HG03108 (cell line): ENCODE measurements around the gene ATXN7L1.
"Not testable (repeated sequence)": the region's sequence is repeated elsewhere in the genome, so short reads cannot be mapped to it uniquely, and the experiment has no call there.

Experiments used
- ATAC-seq: cut with Tn5 transposase; IDR thresholded peaks from one replicate; pipeline ENCODE4 v1.9.1; 2021; ENCODE audit warnings: moderate library complexity; ENCODE audit not compliant: unreplicated experiment

ATXN7L1 gene

DNA sequence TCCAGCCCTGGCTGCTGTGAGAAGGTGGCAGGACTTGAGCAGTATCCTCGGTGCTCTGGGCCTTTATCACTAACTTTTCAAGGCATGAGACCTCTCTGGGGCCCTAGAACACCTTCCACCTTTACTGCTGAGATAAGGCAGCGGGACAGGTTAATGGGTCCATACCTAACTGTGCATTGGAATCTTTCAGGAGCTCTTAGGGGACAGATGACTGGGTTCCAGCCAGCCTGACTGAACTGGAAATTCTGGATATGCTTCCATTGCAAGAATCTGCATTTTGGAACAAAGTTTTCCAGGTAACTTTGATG, 73.0 kb downstream of the ATXN7L1 start:
- no peak for ATAC-seq

DNA sequence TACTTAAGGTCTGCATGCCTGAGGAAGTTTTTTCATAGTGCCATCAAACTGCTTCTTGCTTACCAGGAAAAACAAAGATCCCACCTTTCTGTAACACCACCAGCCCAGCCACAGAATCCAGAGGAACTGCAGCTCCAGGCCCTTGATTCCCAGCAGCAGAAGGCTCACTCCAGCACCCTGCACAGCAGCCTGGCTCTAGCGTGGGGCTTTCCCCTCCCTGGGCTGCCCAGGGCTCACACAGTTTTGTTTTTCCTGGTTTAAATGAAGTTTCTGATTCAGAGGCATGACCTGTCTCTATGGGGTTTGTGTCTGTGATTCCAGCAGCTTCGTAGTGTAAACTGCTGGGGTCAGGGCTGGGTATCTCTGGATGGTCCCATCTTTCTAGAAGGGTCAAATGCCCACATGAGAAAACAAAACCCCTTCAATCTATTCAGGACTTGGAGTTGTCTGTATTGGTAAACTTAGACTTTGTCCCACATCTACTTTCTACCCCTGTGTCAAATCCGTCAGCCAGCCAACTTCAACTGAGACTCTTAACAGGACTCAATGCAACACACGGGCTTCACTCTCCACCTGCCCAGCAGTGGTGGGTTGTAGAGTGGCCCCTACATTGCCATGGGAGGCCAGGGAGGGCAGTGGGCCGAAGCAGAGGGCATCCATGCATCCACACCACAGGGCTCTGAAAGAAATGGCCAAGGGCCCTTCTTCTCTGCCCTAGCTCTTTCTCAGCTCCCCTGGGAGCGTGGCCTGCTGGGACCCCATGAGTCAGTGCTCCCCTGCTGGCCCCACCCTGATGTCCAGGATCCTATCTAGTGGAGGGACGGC, 73.6 kb downstream of the ATXN7L1 start:
- no peak for ATAC-seq

DNA sequence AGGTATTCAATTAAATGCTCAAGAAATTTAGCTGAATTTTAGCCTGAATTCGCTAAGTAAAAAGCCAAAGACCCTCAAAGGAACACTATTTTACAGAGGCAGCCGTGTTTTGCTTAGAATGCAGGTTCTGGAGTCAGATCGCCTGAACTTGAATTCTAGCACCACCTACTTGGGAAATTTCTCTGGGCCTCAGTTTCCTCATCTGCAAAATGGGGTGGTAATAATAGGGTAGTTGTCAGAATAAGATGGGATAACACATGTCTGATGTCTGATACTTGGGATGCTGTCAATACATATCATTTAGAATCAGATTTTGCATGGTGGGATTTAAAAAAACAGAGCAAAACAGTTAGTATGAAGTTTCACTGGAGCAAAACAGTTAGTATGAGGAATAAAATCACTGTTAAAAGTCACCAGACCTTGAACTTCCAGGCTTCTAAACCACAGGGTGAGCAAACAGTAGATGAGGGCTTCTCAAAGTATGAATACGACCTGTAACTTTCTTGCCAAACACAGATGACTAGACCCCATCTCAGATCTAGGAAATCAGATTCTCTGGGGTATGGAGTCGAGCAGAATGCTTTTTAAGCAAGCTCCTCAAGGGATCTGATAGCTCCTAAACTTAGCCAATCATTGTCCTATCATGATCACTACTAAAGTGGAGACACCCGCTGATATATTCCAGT, 75.4 kb downstream of the ATXN7L1 start:
- no peak for ATAC-seq

DNA sequence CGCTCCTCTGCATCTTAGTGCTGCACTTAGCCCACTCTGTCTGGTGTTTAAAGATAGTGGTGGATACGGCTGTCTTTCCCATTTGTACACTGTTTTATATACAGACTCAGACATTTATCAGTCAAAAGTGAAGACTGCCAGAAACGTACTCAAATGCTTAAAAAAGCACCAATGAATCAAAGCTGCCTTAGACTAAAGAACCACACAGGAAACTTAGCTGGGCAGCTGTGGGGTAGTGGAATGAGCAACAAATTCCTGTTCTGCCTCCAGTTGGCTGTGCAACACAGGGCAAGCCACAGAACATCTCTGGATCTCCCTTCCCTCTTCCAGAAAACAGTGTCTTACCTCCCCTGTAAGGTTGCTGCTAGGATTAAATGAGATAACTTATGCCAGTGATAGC, 76.0 kb downstream of the ATXN7L1 start:
- peak; percentile 67 for ATAC-seq

DNA sequence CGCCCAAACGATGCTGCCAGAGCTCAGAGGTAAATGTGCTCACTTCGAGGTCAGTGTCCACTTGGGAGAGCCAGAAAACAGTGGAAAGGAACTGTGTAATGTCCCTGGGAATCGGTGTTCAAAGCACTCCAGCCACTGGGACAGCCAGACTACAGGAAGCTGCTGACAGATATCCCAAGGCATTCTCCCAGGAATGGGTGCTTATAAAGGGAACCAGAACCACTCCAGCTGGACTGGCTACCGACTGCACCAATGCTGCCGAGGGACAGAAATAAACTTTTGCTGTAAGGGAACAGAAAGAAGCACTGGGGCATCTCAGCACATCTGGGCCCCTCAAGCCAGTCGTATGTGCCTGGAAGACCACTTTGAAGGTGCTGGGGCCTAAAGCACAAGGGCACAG, 76.7 kb downstream of the ATXN7L1 start:
- no peak for ATAC-seq

DNA sequence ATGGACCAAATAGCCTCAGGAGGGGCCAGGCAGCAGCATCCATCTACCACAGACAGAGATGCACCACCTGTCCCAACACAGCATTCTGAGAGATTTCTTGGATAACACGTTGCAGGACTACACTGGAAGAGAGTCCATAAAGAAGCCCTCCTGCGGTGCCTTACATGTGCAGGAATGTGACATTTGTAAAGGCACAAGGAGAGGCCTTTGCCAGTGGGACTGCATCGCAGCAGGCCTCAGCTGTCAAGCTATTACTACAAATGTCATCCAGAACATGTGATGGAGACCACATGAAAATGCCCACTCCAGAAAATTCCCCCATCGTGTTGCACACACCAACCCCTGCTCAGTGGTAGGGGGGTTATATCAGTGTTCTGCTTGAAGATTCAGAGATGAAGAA, 77.4 kb downstream of the ATXN7L1 start:
- no peak for ATAC-seq

DNA sequence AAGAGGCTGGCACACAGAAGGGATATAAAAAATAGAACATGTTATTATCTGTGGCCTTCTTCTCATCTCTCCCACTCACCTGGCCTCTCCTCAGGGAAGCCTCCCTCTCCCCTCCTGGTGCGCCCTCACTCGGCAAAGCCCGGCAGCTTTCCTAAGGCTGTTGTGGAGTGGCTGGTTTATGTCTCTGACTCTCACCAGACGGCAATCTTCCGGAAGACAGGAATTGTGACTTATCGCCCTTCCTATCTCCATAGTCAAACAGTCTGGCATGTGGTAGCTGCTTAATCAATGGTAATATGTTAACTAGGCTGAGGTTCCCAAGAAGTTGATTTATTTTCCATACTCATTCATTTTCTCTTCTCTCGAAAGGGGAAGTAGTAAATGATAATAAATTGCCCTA, 78.7 kb downstream of the ATXN7L1 start:
- no peak for ATAC-seq

DNA sequence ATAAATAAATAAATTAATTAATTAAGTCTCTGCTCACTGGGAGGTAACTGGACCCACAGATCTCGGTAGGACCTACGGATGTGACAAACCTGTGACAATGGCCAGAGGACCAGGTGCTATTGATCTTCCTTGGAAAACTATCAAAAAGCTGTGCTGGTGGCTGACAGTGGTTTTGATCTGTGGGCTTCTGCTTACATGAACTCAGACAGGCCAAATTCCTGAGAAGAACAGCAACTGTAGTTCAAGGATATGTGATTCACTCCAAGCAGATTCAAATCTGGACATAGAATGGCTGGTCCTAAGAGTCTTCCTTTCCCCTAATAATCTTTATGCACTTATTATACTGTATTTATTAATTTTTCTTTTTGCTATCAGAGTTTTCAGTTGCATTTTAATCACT, 80.0 kb downstream of the ATXN7L1 start:
- ATAC-seq, result no peak

DNA sequence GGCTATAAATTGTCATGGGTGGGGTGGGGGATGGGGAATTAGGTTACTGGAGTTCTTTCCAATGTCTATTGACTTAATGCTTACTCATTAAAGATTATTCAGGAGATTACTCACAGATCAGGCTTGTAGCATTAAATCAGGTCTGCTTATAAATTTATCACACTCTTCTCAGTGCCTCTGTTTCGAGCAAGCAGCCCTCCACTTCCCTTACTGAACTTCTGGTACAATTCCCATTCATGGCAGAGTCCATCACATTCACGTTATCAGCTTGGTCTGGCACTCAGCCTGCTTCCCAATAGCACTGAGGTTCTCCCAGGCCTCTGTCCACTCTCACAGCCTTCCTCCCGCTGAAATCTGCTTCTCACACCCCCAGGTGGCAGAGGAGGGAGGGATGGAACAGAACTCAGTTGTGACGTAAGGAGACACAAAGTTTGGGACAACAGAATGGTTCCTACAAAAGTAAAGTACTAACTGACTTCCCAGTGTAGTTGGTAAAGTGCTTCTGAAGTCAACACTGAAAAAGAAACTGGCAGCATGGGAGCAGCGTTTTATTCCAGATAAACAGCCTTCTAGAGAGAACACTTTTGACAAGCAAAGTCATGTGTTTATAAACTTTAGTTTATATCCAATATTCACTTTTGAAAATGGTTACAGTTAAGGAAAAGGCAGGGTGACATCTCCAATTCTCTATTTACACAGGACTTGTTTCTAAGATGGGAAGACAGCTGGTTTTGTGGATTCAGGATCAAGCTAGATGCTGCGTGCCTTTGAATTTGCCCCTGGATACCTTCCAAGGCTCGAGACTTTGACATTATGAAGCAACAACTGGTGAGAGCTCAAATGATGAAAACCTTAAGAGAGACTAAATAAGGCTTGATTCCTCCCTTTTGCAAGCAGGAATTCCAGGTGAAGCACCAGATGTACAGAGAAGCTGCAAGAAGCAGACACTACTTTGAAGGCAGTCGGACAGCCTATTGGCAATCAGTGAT, 81.4 kb downstream of the ATXN7L1 start:
- ATAC-seq, result no peak

DNA sequence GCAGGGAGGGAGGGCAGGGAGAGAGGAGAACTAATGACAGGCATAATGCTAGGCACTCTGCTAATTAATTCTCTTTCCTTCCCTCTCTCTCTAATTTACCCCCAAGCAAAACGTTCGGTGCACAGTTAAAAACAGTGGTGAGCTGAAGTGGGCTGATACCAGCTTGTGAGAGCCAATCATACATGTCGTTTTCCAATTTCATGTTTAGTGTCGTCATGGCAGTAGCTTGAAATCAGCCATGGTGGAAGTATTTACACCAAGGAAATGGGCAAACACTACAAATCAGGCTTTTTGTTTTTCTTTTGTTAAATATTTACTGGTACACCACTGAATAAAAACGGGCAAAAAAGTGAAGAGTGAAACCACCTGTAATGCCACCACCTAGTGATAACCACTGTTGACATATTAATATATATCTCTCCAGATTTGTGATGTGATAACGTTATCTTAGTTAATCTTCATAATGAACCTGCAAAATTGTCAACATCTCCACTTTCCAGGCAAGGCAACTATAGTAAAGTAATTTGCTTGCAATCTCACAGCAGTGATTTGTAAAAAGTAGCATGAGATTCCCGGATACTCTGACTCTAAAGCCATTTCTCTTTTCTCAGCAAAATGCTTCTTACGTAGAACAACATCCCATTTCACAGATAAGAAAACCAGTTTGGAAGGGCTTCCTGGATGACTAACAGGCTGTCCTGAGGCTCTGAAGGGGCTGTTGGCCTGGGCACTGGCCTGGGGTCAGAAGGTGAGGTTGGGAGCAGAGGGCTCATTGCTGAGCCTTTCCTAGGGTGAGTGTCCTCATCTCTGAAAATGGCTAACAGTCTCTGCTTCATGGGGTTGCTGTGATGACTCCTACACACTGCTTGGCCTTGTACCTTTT, 83.7 kb downstream of the ATXN7L1 start:
- no peak for ATAC-seq

DNA sequence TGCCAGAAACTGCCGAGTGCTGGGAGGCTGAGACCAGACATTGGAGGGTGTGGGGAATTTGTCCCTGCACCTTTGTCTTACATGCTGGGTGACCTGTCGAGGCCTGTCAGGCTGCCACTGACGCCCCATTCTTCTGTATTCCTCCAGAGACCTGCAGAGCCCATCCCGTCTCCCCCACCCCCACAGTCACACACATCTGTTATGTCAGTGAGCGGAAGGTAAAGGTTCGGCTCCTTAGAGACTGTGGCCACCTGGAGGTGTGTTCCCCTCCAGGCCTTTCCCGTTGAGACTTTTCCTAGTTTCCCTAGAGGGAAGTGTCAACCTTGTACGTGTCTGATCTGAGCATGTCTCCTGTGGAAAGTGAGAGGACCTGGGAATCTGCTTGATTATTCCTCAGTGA, 84.5 kb downstream of the ATXN7L1 start:
- ATAC-seq, result no peak

DNA sequence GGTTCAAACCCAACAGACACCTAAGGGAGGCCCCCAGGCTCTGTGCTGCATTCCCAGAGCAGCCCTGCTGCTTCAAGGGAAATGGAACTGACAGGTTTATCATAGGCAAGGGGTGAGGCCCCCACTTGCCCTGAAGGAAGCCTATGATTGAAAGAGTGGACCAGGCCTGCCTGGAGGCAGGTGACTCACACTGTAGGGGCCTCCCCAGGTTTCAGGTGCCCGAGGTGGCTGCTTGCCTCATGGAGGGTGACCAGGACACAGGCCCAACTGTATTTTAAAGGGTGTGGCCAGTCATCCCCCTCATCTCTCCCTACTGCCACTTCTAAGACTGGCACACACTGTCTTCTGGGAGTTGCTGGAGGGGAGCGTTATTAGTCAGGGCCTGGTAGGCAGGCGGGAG, 85.4 kb downstream of the ATXN7L1 start:
- no peak for ATAC-seq

DNA sequence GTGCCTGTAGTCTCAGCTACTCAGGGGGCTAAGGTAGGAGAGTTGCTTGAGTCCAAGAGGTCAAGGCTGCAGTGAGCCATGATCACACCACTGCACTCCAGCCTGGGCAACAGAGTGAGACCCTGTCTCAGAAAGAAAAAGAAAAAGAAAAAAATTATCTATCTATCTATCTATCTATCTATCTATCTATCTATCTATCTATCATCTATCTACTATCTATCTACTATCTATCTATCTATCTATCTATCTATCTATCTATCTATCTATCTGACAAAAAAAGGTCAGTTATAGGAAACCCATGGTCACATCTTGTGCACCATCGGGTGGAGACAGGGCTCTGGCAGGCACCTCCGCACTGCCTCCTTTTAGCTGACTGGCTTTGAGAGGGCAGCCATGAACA, 85.9 kb downstream of the ATXN7L1 start:
- ATAC-seq, result not testable (repeated sequence)

DNA sequence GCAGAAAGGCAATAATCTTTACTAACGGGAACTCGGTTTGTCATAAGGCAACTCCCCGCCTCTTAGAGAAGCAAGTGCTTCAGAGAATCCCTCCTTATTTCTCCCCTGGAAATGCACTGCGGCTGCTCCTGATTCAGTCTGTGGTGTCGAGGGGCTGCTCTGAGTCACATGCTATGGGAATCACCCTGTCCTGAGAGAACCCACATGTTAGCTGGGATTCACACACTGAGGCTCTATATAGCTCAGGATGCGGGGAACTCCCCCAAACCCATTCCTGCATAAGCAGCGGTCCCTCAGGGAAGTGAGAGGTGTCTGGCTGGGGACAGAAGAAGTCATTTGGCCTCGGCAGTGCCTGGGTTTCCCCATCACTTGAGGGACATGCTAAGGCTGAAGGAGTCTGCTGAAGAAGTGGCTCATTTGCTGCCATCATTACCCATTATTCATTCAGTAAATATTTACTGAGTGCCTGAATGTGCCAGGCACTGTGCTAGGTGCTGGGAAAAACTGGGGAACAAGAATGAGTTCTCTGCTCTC, 87.5 kb downstream of the ATXN7L1 start:
- ATAC-seq, result no peak

DNA sequence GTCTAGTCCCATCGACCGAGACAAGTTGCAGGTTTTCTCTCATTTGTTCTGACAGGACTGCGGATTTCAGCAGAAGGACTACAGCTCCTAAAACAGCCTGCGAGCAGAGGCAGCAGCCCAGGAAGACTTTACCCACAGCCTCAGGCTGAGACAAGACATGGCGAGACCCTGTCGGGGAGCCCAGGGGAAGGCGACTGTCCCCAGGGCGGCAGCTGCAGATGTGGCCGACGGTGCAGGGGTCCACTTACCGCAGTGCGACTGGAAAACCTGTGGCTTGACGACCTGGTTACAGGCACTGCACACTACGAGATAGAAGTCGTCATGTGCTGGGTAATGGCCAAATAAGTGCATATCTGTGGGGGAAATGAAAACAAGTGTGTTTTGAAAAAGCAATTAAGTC, 88.0 kb downstream of the ATXN7L1 start:
- no peak for ATAC-seq

DNA sequence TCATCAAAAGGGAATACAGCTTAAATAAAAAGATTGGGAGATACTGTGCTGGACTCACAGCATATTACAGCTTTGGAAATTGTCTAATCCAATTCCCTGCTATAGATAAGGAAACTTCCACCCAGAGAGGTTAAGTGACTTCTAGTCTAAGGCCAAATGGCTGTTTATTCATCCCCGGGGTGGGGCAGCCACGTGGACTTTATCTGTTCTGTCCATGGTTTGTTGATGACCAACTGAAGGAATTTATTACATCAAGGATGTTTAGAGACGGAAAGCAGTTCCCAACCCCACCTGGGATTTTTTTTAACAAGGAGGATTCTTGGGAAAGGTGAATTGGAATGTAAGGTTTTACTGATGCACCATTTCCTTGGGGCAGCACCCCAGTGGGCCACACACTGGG, 88.6 kb downstream of the ATXN7L1 start:
- ATAC-seq, result no peak

DNA sequence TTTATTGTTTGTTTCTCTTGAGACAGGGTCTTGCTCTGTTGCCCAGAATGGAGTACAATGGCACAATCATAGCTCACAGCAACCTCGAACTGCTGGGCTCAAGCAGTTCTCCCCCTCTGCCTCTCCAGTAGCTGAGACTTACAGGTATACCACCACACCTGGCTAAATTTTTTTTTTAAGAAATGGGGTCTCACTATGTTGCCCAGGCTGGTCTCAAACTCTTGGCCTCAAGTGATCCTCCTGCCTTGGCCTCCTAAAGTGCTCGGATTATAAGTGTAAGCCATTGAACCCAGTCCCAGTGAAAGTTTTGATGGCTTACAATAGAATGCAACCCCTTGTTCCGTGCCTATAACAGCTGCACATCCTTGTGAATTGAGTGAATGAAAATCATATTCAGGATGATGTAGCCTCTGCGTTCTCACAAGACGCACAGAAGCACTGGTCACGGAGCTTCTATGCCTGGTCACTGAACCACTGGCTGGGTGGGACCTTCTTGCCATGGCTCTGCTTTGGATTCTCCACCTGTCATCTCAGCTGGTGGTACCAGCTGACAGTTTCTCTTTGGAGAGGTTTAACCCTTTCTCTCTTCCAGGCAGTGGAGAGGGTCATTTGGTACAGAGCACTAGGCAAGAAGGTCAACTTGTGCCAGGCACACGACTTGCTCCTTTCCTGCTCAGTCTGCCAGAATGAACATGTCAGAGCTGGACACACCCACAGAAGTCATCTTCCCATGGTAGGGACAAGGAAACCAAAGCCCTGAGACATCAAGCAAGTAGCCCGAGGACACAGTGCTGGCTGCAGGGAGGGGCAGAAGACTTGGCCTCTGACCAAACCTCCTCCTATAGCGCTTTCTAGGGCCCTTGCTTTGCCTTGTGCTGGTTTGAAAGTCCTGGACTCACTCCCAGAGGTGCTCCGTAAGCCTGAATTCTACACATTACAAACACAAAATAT, 89.6 kb downstream of the ATXN7L1 start:
- no peak for ATAC-seq

DNA sequence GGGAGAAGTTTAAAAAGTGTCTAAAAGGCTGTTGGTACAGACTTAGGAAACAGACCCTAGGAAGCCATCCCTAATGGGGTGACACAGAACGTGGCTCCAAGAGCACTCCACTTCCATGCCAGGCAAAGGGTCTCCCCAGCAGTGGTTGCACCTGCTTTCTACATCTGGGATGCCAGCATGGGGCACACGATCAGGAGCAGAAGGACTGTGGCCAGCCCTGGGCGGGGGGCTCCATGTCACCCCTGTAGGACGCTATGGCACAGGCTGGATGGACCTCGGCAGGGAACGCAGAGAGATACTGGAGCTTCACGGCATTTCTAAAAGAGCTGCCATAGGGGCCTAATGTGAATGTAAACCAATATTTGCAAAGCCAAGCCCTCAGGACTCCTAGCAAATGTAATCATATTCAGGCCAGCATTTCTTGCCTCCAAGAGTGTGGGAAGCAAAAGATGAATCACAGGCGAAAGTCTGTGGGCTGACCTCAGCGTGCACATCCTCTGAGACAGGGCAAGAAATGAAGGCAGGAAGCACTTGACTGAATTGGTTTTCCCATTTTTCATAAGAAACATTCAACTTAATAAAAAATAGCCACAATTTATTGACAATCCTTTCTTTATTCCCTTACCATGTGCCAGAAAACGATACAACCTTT, 93.9 kb downstream of the ATXN7L1 start:
- ATAC-seq, result no peak
